ENCODE data around the gene KCNE4.

DNA sequence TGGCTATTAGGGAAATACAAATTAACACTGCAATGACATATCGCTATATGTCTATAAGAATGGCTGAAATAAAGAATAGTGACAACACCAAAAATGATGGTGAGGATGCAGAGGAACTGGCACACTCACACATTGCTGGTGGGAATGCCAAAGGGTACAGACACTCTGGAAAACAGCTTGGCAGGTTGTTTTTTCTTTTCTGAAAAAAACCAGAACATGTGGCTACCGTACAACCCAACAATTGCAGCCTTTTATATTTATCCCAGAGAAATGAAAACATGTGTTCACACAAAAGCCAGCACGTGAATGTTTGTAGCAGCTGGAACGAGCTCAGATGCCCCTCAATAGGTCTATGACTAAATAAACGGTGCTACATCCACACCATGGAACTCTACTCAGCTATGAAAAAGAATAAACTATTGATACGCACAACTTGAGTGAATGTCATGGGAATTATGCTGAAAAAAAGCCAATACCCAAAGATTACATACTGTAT is 45.9 kb downstream of the KCNE4 start:
- TF ChIP-seq CTCF (conservative IDR thresholded peaks at IDR 0.05) (no peak), ZFX (IDR thresholded peaks at IDR 0.05) (no peak)

Measured in C4-2B (cell line).